SK-N-SH treated with all-trans-retinoic acid at 6 μM for 48 hours (cell line): Measurements from ENCODE around the gene CTNNAL1.

Experiments used
- ATAC-seq: fragments of 200-7000 bp; cut with Tn5 transposase; 3 replicates; pipeline ENCODE4 v1.9.1; 2020; ENCODE audit warnings: mild to moderate bottlenecking, moderate library complexity
- ARNTL ChIP-seq: fragments of 450-650 bp; formaldehyde crosslinking; IDR thresholded peaks from 2 replicates; pipeline ENCODE4 v1.5.0; 2020; ENCODE audit warnings: low read depth, mild to moderate bottlenecking, moderate library complexity, borderline replicate concordance
- BACH2 ChIP-seq: fragments of 250-450 bp; sonication (Bioruptor Pico); IDR thresholded peaks from 2 replicates; pipeline ENCODE4 v1.9.0; 2021; ENCODE audit warnings: mild to moderate bottlenecking, borderline replicate concordance
- CREB5 ChIP-seq: fragments of 250-450 bp; sonication (Bioruptor Pico); IDR thresholded peaks from 2 replicates; pipeline ENCODE4 v1.5.1; 2020; ENCODE audit warnings: low read depth, mild to moderate bottlenecking, moderate library complexity
- CSDC2 ChIP-seq: fragments of 250-450 bp; sonication (Bioruptor Pico); IDR thresholded peaks from 2 replicates; pipeline ENCODE4 v1.5.0; 2020; ENCODE audit warnings: mild to moderate bottlenecking, moderate library complexity
- ESRRG ChIP-seq: fragments of 250-450 bp; sonication (Bioruptor Pico); IDR thresholded peaks from 2 replicates; pipeline ENCODE4 v1.6.1; 2021; ENCODE audit warnings: mild to moderate bottlenecking
- GLIS3 ChIP-seq: fragments of 250-450 bp; sonication (Bioruptor Pico); IDR thresholded peaks from 2 replicates; pipeline ENCODE4 v1.5.0; 2020; ENCODE audit warnings: mild to moderate bottlenecking, moderate library complexity
- ISL1 ChIP-seq: fragments of 250-450 bp; sonication (Bioruptor Pico); IDR thresholded peaks from 2 replicates; pipeline ENCODE4 v2.1.2; 2022; ENCODE audit warnings: mild to moderate bottlenecking, moderate library complexity
- OSR1 ChIP-seq: fragments of 250-450 bp; sonication (Bioruptor Pico); IDR thresholded peaks from 2 replicates; pipeline ENCODE4 v1.8.0; 2022; ENCODE audit warnings: moderate library complexity, mild to moderate bottlenecking, inconsistent platforms
- PATZ1 ChIP-seq: fragments of 250-450 bp; sonication (Bioruptor Pico); IDR thresholded peaks from 2 replicates; pipeline ENCODE4 v1.8.0; 2020; ENCODE audit warnings: mild to moderate bottlenecking, moderate library complexity, borderline replicate concordance
- POU6F1 ChIP-seq: fragments of 250-450 bp; sonication (Bioruptor Pico); IDR thresholded peaks from 2 replicates; pipeline ENCODE4 v1.8.0; 2021; ENCODE audit warnings: low read depth, mild to moderate bottlenecking, moderate library complexity, borderline replicate concordance
- PPARA ChIP-seq: fragments of 250-450 bp; sonication (Bioruptor Pico); IDR thresholded peaks from 2 replicates; pipeline ENCODE4 v1.5.0; 2020; ENCODE audit warnings: mild to moderate bottlenecking, borderline replicate concordance
- RARB ChIP-seq: fragments of 250-450 bp; sonication (Bioruptor Pico); IDR thresholded peaks from 2 replicates; pipeline ENCODE4 v1.8.0; 2021; ENCODE audit warnings: mild to moderate bottlenecking, moderate library complexity
- SNAI2 ChIP-seq: fragments of 250-450 bp; sonication (Bioruptor Pico); IDR thresholded peaks from 2 replicates; pipeline ENCODE4 v1.5.0; 2020; ENCODE audit warnings: mild to moderate bottlenecking, moderate library complexity
- TCF4 ChIP-seq: fragments of 250-450 bp; sonication (Bioruptor Pico); IDR thresholded peaks from 2 replicates; pipeline ENCODE4 v1.8.0; 2021; ENCODE audit warnings: mild to moderate bottlenecking, moderate library complexity, borderline replicate concordance
- TOX ChIP-seq: fragments of 250-450 bp; sonication (Bioruptor Pico); IDR thresholded peaks from 2 replicates; pipeline ENCODE4 v1.8.0; 2021; ENCODE audit warnings: mild to moderate bottlenecking, moderate library complexity, borderline replicate concordance
- TSHZ2 ChIP-seq: fragments of 250-450 bp; sonication (Bioruptor Pico); IDR thresholded peaks from 2 replicates; pipeline ENCODE4 v1.5.0; 2020; ENCODE audit warnings: mild to moderate bottlenecking, moderate library complexity
- ZC3H10 ChIP-seq: fragments of 250-450 bp; sonication (Bioruptor Pico); IDR thresholded peaks from 2 replicates; pipeline ENCODE4 v1.5.1; 2021; ENCODE audit warnings: mild to moderate bottlenecking, moderate library complexity
- ZFP3 ChIP-seq: fragments of 250-450 bp; sonication (Bioruptor Pico); IDR thresholded peaks from 2 replicates; pipeline ENCODE4 v1.5.0; 2020; ENCODE audit warnings: mild to moderate bottlenecking, moderate library complexity
- ZFP30 ChIP-seq: fragments of 450-650 bp; formaldehyde crosslinking; IDR thresholded peaks from 2 replicates; pipeline ENCODE4 v1.5.0; 2022; ENCODE audit warnings: mild to moderate bottlenecking, moderate library complexity
- ZNF565 ChIP-seq: fragments of 450-650 bp; formaldehyde crosslinking; conservative IDR thresholded peaks from 2 replicates; pipeline ENCODE4 v1.5.0; 2020; ENCODE audit warnings: low read depth, mild to moderate bottlenecking, moderate library complexity
- ZNF70 ChIP-seq: fragments of 450-650 bp; formaldehyde crosslinking; IDR thresholded peaks from 2 replicates; pipeline ENCODE4 v1.5.0; 2020; ENCODE audit warnings: mild to moderate bottlenecking, moderate library complexity
- ZNF8 ChIP-seq: fragments of 450-650 bp; formaldehyde crosslinking; IDR thresholded peaks from 2 replicates; pipeline ENCODE4 v1.5.0; 2020; ENCODE audit warnings: mild to moderate bottlenecking, moderate library complexity
- TF ChIP-seq, protein P1 (sequence below): fragments of 250-450 bp; sonication (Bioruptor Pico); IDR thresholded peaks from 2 replicates; pipeline ENCODE4 v1.5.1; 2021; ENCODE audit warnings: mild to moderate bottlenecking, moderate library complexity

The CTNNAL1 gene

GRCh38 chr9:109048822-109049221 lies 35.5 kb upstream of the CTNNAL1 start:
- TF ChIP-seq TOX (CRISPR knock-in tag) (no peak), ARNTL (no peak), CREB5 (CRISPR knock-in tag) (no peak), ZFP30 (no peak), ZNF8 (CRISPR knock-in tag) (no peak)
- ATAC-seq = no peak

DNA sequence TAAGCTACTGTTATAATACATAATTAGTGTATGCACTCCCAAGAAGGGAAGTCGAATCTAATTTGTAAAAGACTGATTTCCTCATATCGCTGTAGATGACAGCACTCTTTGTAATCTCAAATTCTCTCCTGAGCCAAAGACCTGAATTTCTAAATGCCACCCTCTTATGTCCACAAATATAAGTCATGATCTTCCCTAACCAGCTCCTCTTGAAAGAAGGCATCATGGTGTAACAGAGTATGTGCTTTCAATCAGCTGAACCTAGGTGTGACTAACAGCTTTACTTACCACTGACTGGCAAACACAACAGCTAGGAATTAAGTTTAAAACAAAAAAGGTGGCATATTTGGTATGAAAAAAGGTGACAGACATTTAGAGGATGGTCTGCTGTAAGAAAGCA lies 34.0 kb upstream of the CTNNAL1 start:
- ATAC-seq = no peak
- TF ChIP-seq PPARA (CRISPR knock-in tag) (no peak), ZNF70 (CRISPR knock-in tag) (no peak), ESRRG (CRISPR knock-in tag) (no peak), CSDC2 (no peak), OSR1 (no peak), ARNTL (no peak), ZC3H10 (no peak), TOX (CRISPR knock-in tag) (no peak), ZFP3 (no peak), POU6F1 (no peak), ISL1 (no peak), ZFP30 (no peak), ZNF8 (CRISPR knock-in tag) (no peak)
- TF ChIP-seq, protein P1, sequence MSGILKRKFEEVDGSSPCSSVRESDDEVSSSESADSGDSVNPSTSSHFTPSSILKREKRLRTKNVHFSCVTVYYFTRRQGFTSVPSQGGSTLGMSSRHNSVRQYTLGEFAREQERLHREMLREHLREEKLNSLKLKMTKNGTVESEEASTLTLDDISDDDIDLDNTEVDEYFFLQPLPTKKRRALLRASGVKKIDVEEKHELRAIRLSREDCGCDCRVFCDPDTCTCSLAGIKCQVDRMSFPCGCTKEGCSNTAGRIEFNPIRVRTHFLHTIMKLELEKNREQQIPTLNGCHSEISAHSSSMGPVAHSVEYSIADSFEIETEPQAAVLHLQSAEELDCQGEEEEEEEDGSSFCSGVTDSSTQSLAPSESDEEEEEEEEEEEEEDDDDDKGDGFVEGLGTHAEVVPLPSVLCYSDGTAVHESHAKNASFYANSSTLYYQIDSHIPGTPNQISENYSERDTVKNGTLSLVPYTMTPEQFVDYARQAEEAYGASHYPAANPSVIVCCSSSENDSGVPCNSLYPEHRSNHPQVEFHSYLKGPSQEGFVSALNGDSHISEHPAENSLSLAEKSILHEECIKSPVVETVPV (CRISPR knock-in tag) = no peak

DNA sequence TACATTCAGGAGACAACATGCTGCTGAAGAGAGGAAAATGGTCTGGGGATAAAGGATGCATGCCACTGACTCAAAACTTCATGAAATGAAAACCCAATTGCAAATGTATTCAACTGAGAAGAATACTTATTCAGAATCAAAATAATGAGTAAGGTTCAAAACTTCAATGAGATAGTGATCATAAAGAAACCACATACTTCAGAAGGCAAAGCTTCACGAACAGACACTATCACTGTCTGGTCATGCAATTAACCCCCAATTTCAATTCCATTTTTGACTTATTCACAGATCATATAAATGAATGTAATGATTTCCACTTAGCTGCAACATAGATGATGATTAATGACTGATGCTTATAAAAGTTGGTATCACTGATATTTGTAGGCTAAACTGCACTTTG lies 33.0 kb upstream of the CTNNAL1 start:
- TF ChIP-seq ZNF565 (CRISPR knock-in tag) (no peak), PATZ1 (CRISPR knock-in tag) (no peak), ARNTL (no peak), CREB5 (CRISPR knock-in tag) (no peak), PPARA (CRISPR knock-in tag) (no peak), TOX (CRISPR knock-in tag) (no peak), ZFP3 (no peak), TCF4 (CRISPR knock-in tag) (no peak), RARB (CRISPR knock-in tag) (no peak), BACH2 (CRISPR knock-in tag) (no peak), TSHZ2 (CRISPR knock-in tag) (no peak), SNAI2 (CRISPR knock-in tag) (no peak), ZNF8 (CRISPR knock-in tag) (no peak), OSR1 (no peak), ZC3H10 (no peak), GLIS3 (CRISPR knock-in tag) (no peak), ZNF70 (CRISPR knock-in tag) (no peak), CSDC2 (no peak)
- no peak for ATAC-seq
